H9 (cell line): ENCODE measurements around the gene IL1RAP. TPM values are rescaled to one million over a fixed set of nuclear protein-coding genes. Genes with fewer than 3 reads are reported as not detected.

ENCODE experiments used
- DNase-seq: peaks from one replicate; pipeline ENCODE4 v3.0.0-alpha.2; 2017
- H2AFZ ChIP-seq: one replicate; pipeline ENCODE4 v1.6.1; 2013; ENCODE audit warnings: mild to moderate bottlenecking, low read length, control low read depth, moderate library complexity
- H2AK5ac ChIP-seq: 2 replicates; pipeline ENCODE4 v1.6.1; 2013; ENCODE audit warnings: low read length, control low read depth, mixed read lengths; ENCODE audit not compliant: insufficient read length
- H2BK120ac ChIP-seq: one replicate; pipeline ENCODE4 v1.6.1; 2013; ENCODE audit warnings: low read depth, mild to moderate bottlenecking, low read length, control low read depth, inconsistent platforms; ENCODE audit not compliant: poor library complexity, severe bottlenecking
- H2BK12ac ChIP-seq: 2 replicates; pipeline ENCODE4 v1.6.1; 2013; ENCODE audit warnings: low read length, control low read depth, mixed read lengths, low read depth; ENCODE audit not compliant: insufficient read length
- H2BK15ac ChIP-seq: 2 replicates; pipeline ENCODE4 v1.6.1; 2013; ENCODE audit warnings: low read depth, low read length, control low read depth
- H2BK20ac ChIP-seq: one replicate; pipeline ENCODE4 v1.6.1; 2013; ENCODE audit warnings: low read depth, mild to moderate bottlenecking, low read length, control low read depth, inconsistent platforms; ENCODE audit not compliant: poor library complexity, severe bottlenecking
- H2BK5ac ChIP-seq: 2 replicates; pipeline ENCODE4 v1.6.1; 2013; ENCODE audit warnings: low read length, control low read depth, mixed read lengths; ENCODE audit not compliant: insufficient read length
- H3K14ac ChIP-seq: 2 replicates; pipeline ENCODE4 v1.6.1; 2013; ENCODE audit warnings: low read length, control low read depth; ENCODE audit not compliant: insufficient read depth
- H3K18ac ChIP-seq: 2 replicates; pipeline ENCODE4 v1.6.1; 2013; ENCODE audit warnings: low read depth, mild to moderate bottlenecking, mixed read lengths, low read length, control low read depth; ENCODE audit not compliant: insufficient read length
- H3K23ac ChIP-seq: 2 replicates; pipeline ENCODE4 v1.6.1; 2013; ENCODE audit warnings: low read length, control low read depth, mixed read lengths, low read depth; ENCODE audit not compliant: insufficient read length
- H3K23me2 ChIP-seq: 2 replicates; pipeline ENCODE4 v1.6.1; 2013; ENCODE audit warnings: low read depth, mild to moderate bottlenecking, mixed read lengths, low read length, control low read depth; ENCODE audit not compliant: insufficient read length, poor library complexity, severe bottlenecking
- H3K27ac ChIP-seq: 2 replicates; pipeline ENCODE4 v1.5.1; 2013; ENCODE audit warnings: low read length, control low read depth, mixed read lengths, low read depth; ENCODE audit not compliant: insufficient read length
- H3K27me3 ChIP-seq: 2 replicates; pipeline ENCODE4 v1.6.1; 2013; ENCODE audit warnings: low read length, control low read depth, inconsistent platforms; ENCODE audit not compliant: insufficient read depth
- H3K4ac ChIP-seq: 2 replicates; pipeline ENCODE4 v1.6.1; 2013; ENCODE audit warnings: low read depth, mild to moderate bottlenecking, control low read depth, inconsistent platforms, low read length, moderate library complexity
- H3K4me1 ChIP-seq: 2 replicates; pipeline ENCODE4 v1.6.1; 2013; ENCODE audit warnings: low read length, control low read depth, inconsistent platforms; ENCODE audit not compliant: insufficient read depth
- H3K4me2 ChIP-seq: 2 replicates; pipeline ENCODE4 v1.6.1; 2013; ENCODE audit warnings: low read length, control low read depth, mixed read lengths; ENCODE audit not compliant: insufficient read length, insufficient read depth
- H3K56ac ChIP-seq: 2 replicates; pipeline ENCODE4 v1.6.1; 2013; ENCODE audit warnings: low read depth, mild to moderate bottlenecking, mixed read lengths, low read length, control low read depth; ENCODE audit not compliant: insufficient read length
- H3K79me1 ChIP-seq: 2 replicates; pipeline ENCODE4 v1.6.1; 2013; ENCODE audit warnings: low read depth, mild to moderate bottlenecking, moderate library complexity, low read length, control low read depth, inconsistent platforms; ENCODE audit not compliant: insufficient read depth, poor library complexity, severe bottlenecking
- H3K79me2 ChIP-seq: 2 replicates; pipeline ENCODE4 v1.6.1; 2013; ENCODE audit warnings: low read length, control low read depth, inconsistent platforms; ENCODE audit not compliant: insufficient read depth
- H3K9ac ChIP-seq: 2 replicates; pipeline ENCODE4 v1.6.1; 2013; ENCODE audit warnings: low read length, control low read depth, mixed read lengths; ENCODE audit not compliant: insufficient read length; ENCODE audit errors: extremely low read depth
- H3K9me3 ChIP-seq: one replicate; pipeline ENCODE4 v1.6.1; 2013; ENCODE audit warnings: low read depth, low read length, inconsistent platforms; ENCODE audit not compliant: control insufficient read depth
- H3T11ph ChIP-seq: one replicate; pipeline ENCODE4 v1.6.1; 2013; ENCODE audit warnings: mild to moderate bottlenecking, low read length, control low read depth, inconsistent platforms
- H4K20me1 ChIP-seq: one replicate; pipeline ENCODE4 v1.6.1; 2013; ENCODE audit not compliant: control insufficient read depth, insufficient read length, insufficient read depth
- H4K5ac ChIP-seq: 2 replicates; pipeline ENCODE4 v1.6.1; 2013; ENCODE audit warnings: low read depth, mild to moderate bottlenecking, mixed read lengths, low read length, control low read depth; ENCODE audit not compliant: insufficient read length
- H4K8ac ChIP-seq: replicated peaks from 2 replicates; pipeline ENCODE4 v1.6.1; 2013; ENCODE audit warnings: low read length, control low read depth, mixed read lengths, low read depth; ENCODE audit not compliant: insufficient read length
- H4K91ac ChIP-seq: 2 replicates; pipeline ENCODE4 v1.6.1; 2013; ENCODE audit warnings: low read depth, mild to moderate bottlenecking, moderate library complexity, mixed read lengths, low read length, control low read depth; ENCODE audit not compliant: insufficient read length
- H3K27ac Mint-ChIP-seq, 3 experiments: 2 replicates in 2 of 3; 3 replicates in 1 of 3; pipeline ENCODE4 v1.8.0; 2020 to 2021; ENCODE audit warnings: mixed read lengths in 3 of 3, mild to moderate bottlenecking in 1 of 3, moderate library complexity in 1 of 3
- H3K27me3 Mint-ChIP-seq: 2 replicates; pipeline ENCODE4 v1.8.0; 2021; ENCODE audit warnings: low read depth, mild to moderate bottlenecking, moderate library complexity, mixed read lengths
- H3K36me3 Mint-ChIP-seq, 3 experiments: 2 replicates in 2 of 3; 3 replicates in 1 of 3; pipeline ENCODE4 v1.8.0; 2020 to 2021; ENCODE audit warnings: low read depth in 3 of 3, mixed read lengths in 3 of 3; ENCODE audit not compliant: insufficient read depth in 1 of 3
- H3K4me1 Mint-ChIP-seq, 2 experiments: 2 replicates each; pipeline ENCODE4 v1.8.0; 2020; ENCODE audit warnings: mixed read lengths in 2 of 2
- H3K4me3 Mint-ChIP-seq, 2 experiments: 2 replicates in 1 of 2; 3 replicates in 1 of 2; pipeline ENCODE4 v1.8.0; 2020 to 2021; ENCODE audit warnings: mild to moderate bottlenecking in 2 of 2, mixed read lengths in 2 of 2, moderate library complexity in 1 of 2
- H3K9me3 Mint-ChIP-seq, 2 experiments: 2 replicates in 1 of 2; 3 replicates in 1 of 2; pipeline ENCODE4 v1.8.0; 2020; ENCODE audit warnings: mild to moderate bottlenecking in 2 of 2, mixed read lengths in 2 of 2, moderate library complexity in 1 of 2
- CTCF ChIP-seq: fragments of 200-600 bp; sonication (generic); conservative IDR thresholded peaks from 3 replicates; pipeline ENCODE4 v1.8.0; 2021; ENCODE audit warnings: antibody characterized with exemption, mild to moderate bottlenecking
- WGBS: extraction: QIAGEN DNeasy Blood & Tissue Kit; methylation state at CpG from one replicate; pipeline ENCODE4 v1.1.7; 2013; ENCODE audit warnings: missing lambda C conversion rate, low lambda C conversion rate, mixed read lengths; ENCODE audit not compliant: insufficient read length; ENCODE audit errors: extremely low coverage; 5-methylcytosine and 5-hydroxymethylcytosine counted together
- total RNA-seq: library from RNA; stranded (reverse); gene quantifications from 2 replicates; pipeline ENCODE4 v1.2.1, GENCODE V29; 2021

IL1RAP gene
- total RNA-seq, 1 experiment from 2014 or later = 4.6 TPM

- no peaks in the 10 kb centered on the region for H3K79me1 ChIP-seq
- no peak overlapping the region for H4K5ac ChIP-seq
- H2AFZ ChIP-seq = peak overlapping the region; percentile 88
- no peaks in the 10 kb centered on the region for H4K20me1 ChIP-seq
- H3K27me3 ChIP-seq = no peaks in the 10 kb centered on the region
- no peak overlapping the region for H2AK5ac ChIP-seq
- H2BK15ac ChIP-seq = no peak overlapping the region
- H2BK120ac ChIP-seq = no peak overlapping the region
- H4K8ac ChIP-seq = no peak overlapping the region
- no peak overlapping the region for H3K9ac ChIP-seq
- H4K91ac ChIP-seq = no peak overlapping the region
- no CpG with 5 or more reads among the region's 7 CpGs for WGBS
- H2BK12ac ChIP-seq = no peak overlapping the region
- H3K27me3 Mint-ChIP-seq = no peaks in the 10 kb centered on the region
- no peak overlapping the region for H3K27ac ChIP-seq
- H3K56ac ChIP-seq = no peak overlapping the region
- H3K9me3 Mint-ChIP-seq = no peaks in the 10 kb centered on the region
- no peaks in the 10 kb centered on the region for H3K79me2 ChIP-seq
- H3K23ac ChIP-seq = no peak overlapping the region
- no peaks in the 10 kb centered on the region; a peak in 1 of 7 replicates for H3K36me3 Mint-ChIP-seq
- no peak overlapping the region for H3K4me3 Mint-ChIP-seq
- peaks cover 6 to 10% of the 10 kb centered on the region in 2 experiments; a peak in 3 of 4 replicates for H3K4me1 Mint-ChIP-seq
- no peak overlapping the region for H3K4ac ChIP-seq
- H3K27ac Mint-ChIP-seq = no peak overlapping the region
- no peak overlapping the region for H3T11ph ChIP-seq
- no peak overlapping the region for H2BK20ac ChIP-seq
- H3K4me2 ChIP-seq = no peak overlapping the region
- no peaks in the 10 kb centered on the region for H3K9me3 ChIP-seq
- H3K23me2 ChIP-seq = no peaks in the 10 kb centered on the region
- H3K4me1 ChIP-seq = no peaks in the 10 kb centered on the region; the same call in 1 of the 2 replicates
- 0 out of 2 replicates have a peak overlapping the region, but pooled peaks have one; percentile 20 for H3K14ac ChIP-seq
- TF ChIP-seq CTCF = peak; percentile 68
- no peak for DNase-seq
- H2BK5ac ChIP-seq = no peak overlapping the region
- no peak overlapping the region for H3K18ac ChIP-seq
Observed at GRCh38 chr3:190696777-190697501, 183.1 kb downstream of the IL1RAP start.
